MCF 10A (cell line): ENCODE measurements around the gene MIER3. TPM values are rescaled to one million over a fixed set of nuclear protein-coding genes. Genes with fewer than 3 reads are reported as not detected.

ENCODE experiments used
- BruUV-seq: library from RNA; stranded (reverse); fragments of 400-500 nt; replicated peaks from 2 replicates; lab custom pipeline; 2021; lab: Mats Ljungman, UMichigan
- CTCF ChIA-PET: fragments of 300-600 bp; sonication (Branson Sonifier 250); formaldehyde crosslinking; extraction: SDS; loops from one replicate; lab custom pipeline; 2021; ENCODE audit warnings: antibody characterized with exemption, inconsistent platforms; lab: Yijun Ruan, JAX
- POLR2A ChIA-PET: fragments of 300-600, 350-650 bp; sonication (Branson Sonifier 250); formaldehyde crosslinking; extraction: SDS; loops from one replicate; lab custom pipeline; 2020; ENCODE audit warnings: antibody characterized with exemption, inconsistent platforms; lab: Yijun Ruan, JAX
- DNase-seq: peaks from one replicate; pipeline ENCODE4 v3.0.0-alpha.2; 2018; ENCODE audit not compliant: unreplicated experiment
- H3K27ac Mint-ChIP-seq: one replicate; pipeline ENCODE4 v1.8.0; 2022; ENCODE audit warnings: mild to moderate bottlenecking, low read depth, mixed read lengths; ENCODE audit not compliant: unreplicated experiment
- H3K27me3 Mint-ChIP-seq: one replicate; pipeline ENCODE4 v1.8.0; 2022; ENCODE audit warnings: mixed read lengths; ENCODE audit not compliant: insufficient read depth, unreplicated experiment
- H3K36me3 Mint-ChIP-seq: one replicate; pipeline ENCODE4 v1.8.0; 2022; ENCODE audit warnings: mild to moderate bottlenecking, moderate library complexity, mixed read lengths; ENCODE audit not compliant: insufficient read depth, unreplicated experiment
- H3K4me1 Mint-ChIP-seq: one replicate; pipeline ENCODE4 v1.8.0; 2022; ENCODE audit warnings: mixed read lengths; ENCODE audit not compliant: insufficient read depth, unreplicated experiment
- H3K4me3 Mint-ChIP-seq: one replicate; pipeline ENCODE4 v1.8.0; 2022; ENCODE audit warnings: mild to moderate bottlenecking, moderate library complexity, mixed read lengths; ENCODE audit not compliant: unreplicated experiment
- H3K9me3 Mint-ChIP-seq: one replicate; pipeline ENCODE4 v1.8.0; 2022; ENCODE audit warnings: mixed read lengths; ENCODE audit not compliant: unreplicated experiment
- intact Hi-C: fragments of 100-400 bp; cut with micrococcal nuclease; formaldehyde crosslinking; loops from 2 replicates; pipeline ENCODE4 v1.14.1; 2022
- total RNA-seq: library from RNA; stranded (reverse); gene quantifications from 2 replicates; pipeline ENCODE4 v1.2.3, GENCODE V29; 2022
- TF ChIP-seq, protein P1 (sequence below): fragments of 200-600 bp; IDR thresholded peaks from one replicate; pipeline ENCODE4 v1.8.0; 2022; ENCODE audit warnings: antibody characterized with exemption, mild to moderate bottlenecking; ENCODE audit not compliant: unreplicated experiment

The MIER3 gene
- total RNA-seq, 1 experiment from 2014 or later = 17.8 TPM

DNA sequence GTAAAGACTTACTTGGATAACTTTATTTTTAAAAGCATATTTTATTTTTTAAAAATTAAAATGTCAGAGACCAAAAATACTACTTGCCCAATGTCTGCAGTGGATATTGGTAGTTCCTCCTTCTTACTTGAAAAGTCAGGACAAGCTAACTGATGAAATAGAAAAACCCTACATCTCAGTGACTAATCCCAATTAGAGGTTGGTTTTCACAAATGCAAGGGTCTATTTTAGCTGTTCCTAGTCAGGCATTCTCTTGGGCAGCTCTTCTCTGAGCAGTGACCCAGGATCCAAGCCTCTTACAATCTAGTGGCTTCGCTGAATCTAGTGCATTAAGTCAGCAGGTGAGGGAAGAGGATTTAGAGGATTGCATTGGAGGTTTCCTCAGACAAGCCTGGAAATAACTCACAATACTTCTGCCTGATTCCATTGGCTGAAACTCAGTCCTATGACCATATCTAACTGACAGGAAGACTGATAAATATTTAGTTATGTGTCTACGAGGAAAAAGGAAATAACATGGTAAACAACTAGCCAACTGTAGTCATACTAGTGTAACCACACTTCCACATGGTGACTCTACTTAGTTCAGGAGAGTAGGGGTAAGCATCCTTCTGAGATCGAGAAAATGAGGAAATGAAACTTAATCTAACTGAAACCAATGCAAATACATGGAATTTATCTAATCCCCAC lies 34.2 kb upstream of the MIER3 start:
- no peaks in the 10 kb centered on the region for H3K9me3 Mint-ChIP-seq
- POLR2A ChIA-PET = interaction anchor here (1.3 kb wide), 1 partner anchor 76 kb away, joined by 4 read pairs; no protein-coding TSS in a partner anchor
- H3K27me3 Mint-ChIP-seq = no peaks in the 10 kb centered on the region
- TF ChIP-seq, protein P1, sequence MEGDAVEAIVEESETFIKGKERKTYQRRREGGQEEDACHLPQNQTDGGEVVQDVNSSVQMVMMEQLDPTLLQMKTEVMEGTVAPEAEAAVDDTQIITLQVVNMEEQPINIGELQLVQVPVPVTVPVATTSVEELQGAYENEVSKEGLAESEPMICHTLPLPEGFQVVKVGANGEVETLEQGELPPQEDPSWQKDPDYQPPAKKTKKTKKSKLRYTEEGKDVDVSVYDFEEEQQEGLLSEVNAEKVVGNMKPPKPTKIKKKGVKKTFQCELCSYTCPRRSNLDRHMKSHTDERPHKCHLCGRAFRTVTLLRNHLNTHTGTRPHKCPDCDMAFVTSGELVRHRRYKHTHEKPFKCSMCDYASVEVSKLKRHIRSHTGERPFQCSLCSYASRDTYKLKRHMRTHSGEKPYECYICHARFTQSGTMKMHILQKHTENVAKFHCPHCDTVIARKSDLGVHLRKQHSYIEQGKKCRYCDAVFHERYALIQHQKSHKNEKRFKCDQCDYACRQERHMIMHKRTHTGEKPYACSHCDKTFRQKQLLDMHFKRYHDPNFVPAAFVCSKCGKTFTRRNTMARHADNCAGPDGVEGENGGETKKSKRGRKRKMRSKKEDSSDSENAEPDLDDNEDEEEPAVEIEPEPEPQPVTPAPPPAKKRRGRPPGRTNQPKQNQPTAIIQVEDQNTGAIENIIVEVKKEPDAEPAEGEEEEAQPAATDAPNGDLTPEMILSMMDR = no peak
- no peaks in the 10 kb centered on the region for H3K36me3 Mint-ChIP-seq
- CTCF ChIA-PET = interaction anchor here (1.6 to 1.9 kb wide), 2 partner anchors 10 kb away, joined by 6 to 7 read pairs; no protein-coding TSS in a partner anchor
- H3K4me3 Mint-ChIP-seq = no peak overlapping the region
- H3K27ac Mint-ChIP-seq = no peak overlapping the region
- BruUV-seq = no TSS peak
- no peak for DNase-seq
- intact Hi-C loops = no loop called here
- no peaks in the 10 kb centered on the region for H3K4me1 Mint-ChIP-seq

DNA sequence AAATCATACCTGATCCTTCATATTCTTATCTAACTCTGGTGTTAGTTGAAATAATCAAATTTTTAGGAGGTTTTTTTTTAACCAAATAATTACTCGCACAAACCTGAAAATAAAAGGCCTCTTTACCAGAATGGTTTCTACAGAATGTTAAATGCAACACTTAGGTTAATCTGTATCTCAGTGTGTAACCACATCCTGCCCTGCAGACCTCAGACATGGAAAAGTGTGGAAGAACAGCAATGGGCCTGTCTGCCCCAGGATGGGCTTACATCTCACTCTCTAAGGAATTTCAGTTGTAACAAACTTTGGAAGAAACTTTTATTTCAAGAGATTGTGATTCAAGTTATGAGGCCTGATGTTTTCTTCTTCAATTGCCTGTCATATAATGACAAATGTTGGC lies 32.5 kb upstream of the MIER3 start:
- Mint-ChIP-seq H3K36me3 (no peaks in the 10 kb centered on the region), H3K27me3 (no peaks in the 10 kb centered on the region), H3K9me3 (no peaks in the 10 kb centered on the region), H3K4me3 (no peak overlapping the region), H3K27ac (no peak overlapping the region), H3K4me1 (no peaks in the 10 kb centered on the region)
- intact Hi-C loops = no loop called here
- TF ChIP-seq, protein P1 = no peak
- ChIA-PET CTCF (interaction anchor here (0.7 to 1.9 kb wide), 2 partner anchors 12 to 63 kb away, joined by 3 to 6 read pairs; no protein-coding TSS in a partner anchor), POLR2A (no interaction called here)
- no peak for DNase-seq
- no TSS peak for BruUV-seq

DNA sequence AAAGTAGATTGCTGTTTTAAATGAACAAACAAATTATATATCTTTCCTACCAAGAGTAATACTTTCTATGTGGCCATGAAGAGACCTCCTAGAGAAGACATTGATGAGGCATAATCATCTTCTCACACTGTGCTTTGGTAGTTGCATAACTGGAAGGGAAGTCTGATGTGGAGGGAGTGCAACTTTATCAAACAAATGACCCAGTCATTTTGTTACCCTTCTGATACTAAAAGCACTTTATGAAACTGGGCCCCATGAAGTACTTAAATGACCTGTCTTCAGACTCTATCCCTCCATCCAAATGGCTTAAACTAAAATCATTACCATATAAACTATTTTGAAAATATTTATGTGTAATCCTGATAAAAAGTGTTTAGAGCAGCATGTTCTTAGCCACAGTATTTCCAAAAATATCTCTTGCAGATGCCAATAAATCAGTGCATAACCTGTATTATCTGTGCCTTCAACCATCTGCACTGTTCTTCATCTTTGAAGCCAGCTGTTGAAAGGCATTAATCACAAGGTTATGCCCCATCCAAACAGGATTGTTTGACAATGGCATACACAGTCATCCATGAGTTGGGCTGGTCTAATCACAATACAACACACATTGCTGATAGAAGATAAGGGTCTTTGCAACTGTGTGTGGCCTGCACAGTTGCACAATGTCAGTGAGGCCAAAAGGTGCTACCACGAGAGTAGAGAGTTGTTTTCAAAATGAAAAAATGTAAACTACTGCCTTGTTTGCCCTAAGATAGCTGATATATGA lies 31.9 kb upstream of the MIER3 start:
- intact Hi-C loops = no loop called here
- no TSS peak for BruUV-seq
- Mint-ChIP-seq H3K36me3 (no peaks in the 10 kb centered on the region), H3K9me3 (no peaks in the 10 kb centered on the region), H3K27me3 (no peaks in the 10 kb centered on the region), H3K4me3 (no peak overlapping the region), H3K27ac (no peak overlapping the region), H3K4me1 (no peaks in the 10 kb centered on the region)
- ChIA-PET CTCF (interaction anchor here (0.7 kb wide), 1 partner anchor 63 kb away, joined by 3 read pairs; no protein-coding TSS in a partner anchor), POLR2A (no interaction called here)
- TF ChIP-seq, protein P1 = no peak
- DNase-seq = no peak

DNA sequence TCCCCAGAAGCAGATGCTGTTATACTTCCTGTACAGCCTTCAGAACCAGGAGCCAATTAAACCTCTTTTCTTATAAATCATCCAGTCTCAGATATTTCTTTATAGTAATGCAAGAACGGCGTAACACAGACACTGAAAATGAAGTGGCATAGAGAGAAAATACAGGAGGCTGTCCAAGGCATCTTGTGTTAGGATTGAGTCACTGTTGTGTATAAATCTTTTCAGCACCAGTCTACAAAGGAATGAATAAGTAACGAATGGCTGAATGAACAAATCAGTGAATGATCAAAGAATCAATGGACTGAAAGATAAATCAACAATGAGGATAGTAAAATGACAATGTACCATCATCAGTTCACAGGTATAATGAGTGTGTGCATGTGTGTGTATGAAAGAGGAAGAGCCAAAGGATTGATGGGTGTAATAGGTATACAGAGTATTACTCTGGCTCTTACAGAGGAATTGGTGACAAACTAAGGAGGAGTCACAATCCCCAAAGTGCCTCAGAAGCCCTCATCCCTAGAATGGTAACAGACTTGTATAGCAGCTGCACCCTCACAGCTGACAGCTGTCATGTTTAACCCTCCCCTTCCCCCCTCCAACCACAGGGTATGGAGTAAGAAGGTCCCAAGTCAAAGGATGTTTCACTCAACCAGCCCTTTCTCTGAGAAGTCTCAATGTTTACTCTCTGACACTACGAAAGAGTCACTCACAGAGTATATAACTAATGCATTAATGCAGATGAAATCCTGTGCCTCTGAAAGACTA lies 29.8 kb upstream of the MIER3 start:
- no peak overlapping the region for H3K27ac Mint-ChIP-seq
- no peaks in the 10 kb centered on the region for H3K36me3 Mint-ChIP-seq
- H3K9me3 Mint-ChIP-seq = no peaks in the 10 kb centered on the region
- ChIA-PET CTCF (no interaction called here), POLR2A (no interaction called here)
- intact Hi-C loops = no loop called here
- H3K4me3 Mint-ChIP-seq = no peak overlapping the region
- TF ChIP-seq, protein P1 = no peak
- H3K4me1 Mint-ChIP-seq = no peaks in the 10 kb centered on the region
- BruUV-seq = no TSS peak
- H3K27me3 Mint-ChIP-seq = no peaks in the 10 kb centered on the region
- DNase-seq = no peak
